ENCODE data around the gene PLCL2.
"Not testable (repeated sequence)": the region's sequence is repeated elsewhere in the genome, so short reads cannot be mapped to it uniquely, and the experiment has no call there.

The PLCL2 gene

GRCh38 chr3:17119201-17120072 is 234.7 kb downstream of the PLCL2 start:
- DNase-seq (ENCODE audit: low read depth in 3 of 3): no peak

GRCh38 chr3:17120115-17120514 is 235.4 kb downstream of the PLCL2 start:
- DNase-seq (ENCODE audit: low read depth in 3 of 3): no peak

DNA sequence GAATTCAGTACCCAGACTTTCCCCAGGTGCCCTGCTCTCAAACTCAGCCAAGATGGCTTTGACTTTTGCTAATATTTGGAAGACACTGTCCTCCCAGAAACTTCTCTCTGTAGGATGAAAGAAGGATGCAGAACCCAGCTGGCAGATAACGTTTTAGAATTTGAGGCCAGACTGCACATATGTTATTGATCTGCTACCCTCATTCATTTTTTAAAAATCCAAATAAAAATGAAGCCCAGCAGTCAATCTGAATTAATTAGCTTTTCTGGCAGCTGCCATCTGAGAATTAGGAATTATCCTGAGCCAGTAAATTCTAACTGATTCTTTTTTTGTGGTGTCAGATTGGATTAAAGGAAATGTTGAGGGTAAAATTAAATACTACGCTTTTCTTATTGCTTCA is 236.6 kb downstream of the PLCL2 start:
- no peak for DNase-seq (ENCODE audit: low read depth in 3 of 3)

DNA sequence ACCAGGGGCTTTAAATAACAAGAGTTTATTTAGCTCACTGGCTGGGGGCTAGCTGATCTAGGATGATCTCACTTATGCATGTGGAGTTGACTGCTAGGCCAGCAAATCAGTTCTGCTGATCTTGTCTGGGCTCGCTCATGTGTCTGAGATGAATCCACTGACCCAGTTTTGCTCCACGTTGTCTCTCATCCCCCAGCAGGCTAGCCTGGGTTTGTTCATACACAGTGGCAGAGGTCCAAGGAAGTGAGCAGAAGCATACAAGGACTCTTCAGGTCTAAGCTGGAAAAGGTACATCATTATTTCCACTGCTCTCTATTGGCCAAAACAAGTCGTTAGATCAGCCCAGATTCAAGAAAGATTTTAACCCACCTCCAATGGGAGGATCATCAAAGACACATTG is 238.0 kb downstream of the PLCL2 start:
- no peak for DNase-seq (ENCODE audit: low read depth in 3 of 3)

GRCh38 chr3:17125738-17126442 is 241.1 kb downstream of the PLCL2 start:
- no peak for DNase-seq (ENCODE audit: low read depth in 3 of 3)

DNA sequence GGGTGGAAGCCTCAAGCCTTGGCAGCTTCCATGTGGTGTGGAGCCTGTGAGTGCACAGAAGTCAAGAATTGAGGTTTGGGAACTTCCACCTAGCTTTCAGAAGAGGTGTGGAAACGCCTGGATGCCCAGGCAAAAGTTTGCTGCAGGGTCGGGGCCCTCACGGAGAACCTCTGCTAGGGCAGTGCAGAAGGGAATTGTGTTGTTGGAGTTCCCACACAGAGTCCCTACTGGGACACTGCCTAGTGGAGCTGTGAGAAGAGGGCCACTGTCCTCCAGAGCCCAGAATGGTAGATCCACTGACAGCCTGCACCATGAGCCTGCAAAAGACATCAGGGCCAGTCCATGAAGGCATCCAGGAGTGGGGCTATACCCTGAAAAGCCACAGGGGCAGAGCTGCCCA is 243.9 kb downstream of the PLCL2 start:
- not testable (repeated sequence) for DNase-seq (ENCODE audit: low read depth in 3 of 3)

DNA sequence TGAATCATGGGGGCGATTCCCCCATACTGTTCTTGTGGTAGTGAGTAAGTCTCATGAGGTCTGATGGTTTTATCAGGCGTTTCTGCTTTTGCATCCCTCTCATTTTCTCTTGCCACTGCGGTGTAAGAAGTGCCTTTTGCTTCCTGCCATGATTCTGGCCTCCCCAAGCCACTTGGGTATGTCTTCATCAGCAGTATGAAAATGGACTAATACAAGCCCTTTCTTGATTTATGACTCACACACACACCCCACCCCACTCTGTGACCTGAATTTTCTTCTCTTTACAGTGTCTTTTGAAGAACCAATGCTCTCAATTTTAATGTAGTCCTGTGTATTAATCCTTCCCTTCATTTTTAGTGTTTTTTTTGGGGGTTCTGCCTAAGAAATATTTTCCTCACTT is 244.8 kb downstream of the PLCL2 start:
- DNase-seq (ENCODE audit: low read depth in 3 of 3): no peak

DNA sequence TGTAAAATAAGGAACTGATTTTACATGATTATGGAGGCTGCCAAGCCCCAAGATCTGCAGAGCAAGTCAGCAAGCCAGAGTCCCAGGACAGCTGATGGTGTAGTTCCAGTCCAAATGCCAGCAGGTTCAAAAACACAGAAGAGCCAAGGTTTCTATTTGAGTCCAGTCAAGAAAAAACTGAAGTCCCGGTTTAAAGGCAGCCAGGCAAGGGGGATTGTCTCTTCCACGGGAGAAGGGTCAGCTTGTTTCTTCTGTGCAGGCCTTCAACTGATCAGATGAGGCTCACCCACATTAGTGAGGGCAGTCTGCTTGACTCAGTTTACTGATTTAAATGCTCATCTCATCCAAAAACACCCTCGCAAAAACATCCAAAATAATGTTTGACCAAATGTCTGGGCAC is 246.2 kb downstream of the PLCL2 start:
- no peak for DNase-seq (ENCODE audit: low read depth in 3 of 3)

DNA sequence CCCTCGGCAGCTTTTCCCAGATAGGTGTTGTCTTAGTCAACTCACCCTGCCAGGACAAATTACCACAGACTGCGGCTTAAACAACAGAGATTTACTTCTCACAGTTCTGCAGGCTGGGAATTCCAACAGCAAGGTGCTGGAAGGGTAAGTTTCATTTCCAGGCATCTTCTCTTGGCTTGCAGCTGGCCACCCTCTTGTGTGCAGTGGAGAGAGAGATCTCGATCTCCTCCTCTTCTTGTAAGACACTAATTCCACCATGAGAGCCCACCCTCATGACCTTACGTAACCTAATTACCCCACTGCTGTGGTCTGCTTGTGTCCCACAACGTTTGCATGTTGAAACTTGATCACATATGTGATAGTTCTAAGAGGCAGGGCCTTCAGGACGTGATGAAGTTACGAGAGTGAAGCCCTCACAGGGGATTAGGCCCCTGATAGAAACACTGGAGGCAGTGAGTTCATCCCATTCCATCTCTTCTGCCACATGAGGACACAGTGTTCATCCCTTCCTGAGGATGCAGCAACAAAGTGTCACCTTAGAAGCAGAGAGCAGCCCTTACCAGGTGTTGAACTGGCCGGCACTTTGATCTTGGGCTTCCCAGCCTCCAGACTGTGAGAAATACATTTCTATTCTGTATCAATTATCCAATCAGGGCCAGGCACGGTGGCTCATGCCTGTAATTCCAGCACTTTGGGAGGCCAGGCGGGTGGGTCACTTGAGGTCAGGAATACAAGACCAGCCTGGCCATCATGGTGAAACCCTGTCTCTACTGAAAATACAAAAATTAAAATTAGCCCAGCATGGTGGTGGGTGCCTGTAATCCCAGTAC is 247.7 kb downstream of the PLCL2 start:
- no peak for DNase-seq (ENCODE audit: low read depth in 3 of 3)

GRCh38 chr3:17133632-17134545 is 249.1 kb downstream of the PLCL2 start:
- DNase-seq (ENCODE audit: low read depth in 3 of 3): no peak

GRCh38 chr3:17135696-17136095 is 250.9 kb downstream of the PLCL2 start:
- DNase-seq (ENCODE audit: low read depth in 3 of 3): no peak

DNA sequence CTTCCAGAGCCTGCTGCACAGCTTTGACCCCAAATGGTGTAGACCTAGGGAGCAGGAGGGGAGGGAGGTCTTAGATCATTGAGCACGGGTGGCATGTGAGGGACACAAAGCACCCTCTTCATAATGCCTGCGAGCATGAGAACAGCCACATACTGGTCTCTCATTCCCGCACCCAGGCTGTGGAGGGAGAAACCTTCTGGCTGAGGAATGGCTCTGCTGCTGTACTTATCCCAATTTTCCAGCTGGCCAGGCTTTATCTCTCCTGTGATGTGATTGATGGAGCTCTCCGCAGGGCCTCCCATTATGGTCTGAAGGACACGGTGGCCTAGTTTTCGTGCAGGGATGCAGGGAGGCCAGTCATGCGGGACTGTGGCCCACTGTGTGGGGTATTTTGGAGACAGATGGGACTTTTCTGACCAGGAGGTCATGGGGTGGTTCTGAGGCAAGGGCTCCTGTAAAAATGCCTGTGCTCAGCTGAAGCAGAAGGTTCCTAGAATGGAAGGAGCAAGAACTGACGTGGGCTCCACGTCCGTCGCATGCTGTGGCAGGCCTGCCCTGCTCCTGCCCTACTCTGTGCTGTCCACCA is 251.5 kb downstream of the PLCL2 start:
- DNase-seq (ENCODE audit: low read depth in 3 of 3): no peak

GRCh38 chr3:17137321-17137826 is 252.6 kb downstream of the PLCL2 start:
- DNase-seq (ENCODE audit: low read depth in 3 of 3): no peak

DNA sequence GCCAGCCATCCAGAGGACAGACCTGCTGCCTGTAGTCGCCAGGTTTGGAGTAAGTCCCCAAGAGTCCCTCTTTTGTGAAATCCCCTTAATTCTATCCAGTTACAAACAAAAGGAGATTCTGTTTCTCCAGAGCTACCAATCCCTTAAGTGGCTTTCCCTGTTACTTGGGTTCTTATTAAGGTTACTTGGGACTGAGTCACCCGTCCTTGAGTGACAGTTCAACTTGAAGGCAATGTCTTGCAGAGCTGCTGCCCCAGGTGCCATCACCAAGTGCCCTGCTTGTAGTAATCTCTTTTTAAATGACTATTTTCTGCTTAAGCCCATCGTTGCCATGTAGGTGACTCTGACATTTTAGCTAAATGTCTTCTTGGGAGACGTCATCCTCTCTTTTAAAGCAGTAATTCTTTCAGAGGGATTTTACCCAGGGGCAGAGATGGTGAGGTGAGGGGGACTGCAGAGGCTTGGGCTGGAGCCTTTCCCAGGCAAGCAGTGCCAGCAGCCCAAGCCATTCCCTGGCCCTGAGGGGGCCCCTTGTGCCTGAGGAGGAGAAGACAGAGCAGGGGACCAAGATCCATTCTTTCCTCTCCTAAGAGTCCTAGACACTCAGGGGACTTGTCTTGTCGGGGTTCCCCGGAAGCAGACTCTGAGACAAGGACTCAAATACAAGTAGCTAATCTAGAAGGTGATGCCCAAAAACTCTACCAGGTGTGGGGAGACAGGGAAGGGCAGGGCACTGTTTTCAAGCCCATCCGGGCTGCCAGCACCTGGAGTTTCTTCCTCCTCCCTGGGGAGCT is 253.7 kb downstream of the PLCL2 start:
- no peak for DNase-seq (ENCODE audit: low read depth in 3 of 3)

Measured in stimulated activated CD4-positive, alpha-beta T cell treated with anti-CD3 and anti-CD28 coated beads, TNF-alpha, amount 100 ng/mL, for 4 hours (primary cell).